H1 (cell line): Measurements from ENCODE around the gene FGF14. TPM values are rescaled to one million over a fixed set of nuclear protein-coding genes. Genes with fewer than 3 reads are reported as not detected.

Experiments used
- ASH2L ChIP-seq: fragments of 200-600, 300-600 bp; sonication (generic); IDR thresholded peaks from one replicate; pipeline ENCODE4 v1.7.1; 2017; ENCODE audit warnings: low read length
- CBX8 ChIP-seq: fragments of 300-800, 300-1000 bp; sonication (generic); IDR thresholded peaks from 2 replicates; pipeline ENCODE4 v1.7.1; 2016; ENCODE audit warnings: low read depth, low read length, borderline replicate concordance
- CHD2 ChIP-seq: IDR thresholded peaks from 2 replicates; pipeline ENCODE4 v1.6.1; 2012; ENCODE audit warnings: low read length, improper control_type of control experiment
- KDM4A ChIP-seq: IDR thresholded peaks from one replicate; pipeline ENCODE4 v1.7.1; 2012; ENCODE audit warnings: low read depth, mild to moderate bottlenecking, moderate library complexity, low read length, inconsistent platforms; ENCODE audit not compliant: severe bottlenecking
- NRF1 ChIP-seq: IDR thresholded peaks from 2 replicates; pipeline ENCODE4 v1.6.1; 2011; ENCODE audit warnings: mild to moderate bottlenecking, low read depth, low read length, improper control_type of control experiment
- RAD21 ChIP-seq, 2 experiments: IDR thresholded peaks in 1 of 2; conservative IDR thresholded peaks in 1 of 2; 2 replicates each; pipeline ENCODE4 v1.6.1; 2011; ENCODE audit warnings: low read depth in 2 of 2, low read length in 2 of 2, improper control_type of control experiment in 1 of 2, inconsistent platforms in 1 of 2, mild to moderate bottlenecking in 1 of 2, moderate library complexity in 1 of 2
- USF2 ChIP-seq: IDR thresholded peaks from 2 replicates; pipeline ENCODE4 v1.6.1; 2011; ENCODE audit warnings: low read length, improper control_type of control experiment
- polyA plus RNA-seq, 7 experiments: library from polyadenylated mRNA; depleted of rRNA in 3 of 7; stranded (reverse) in 5 of 7; unstranded in 2 of 7; fragments of >200 nt in 5 of 7; fragments of 200-250 nt in 2 of 7; gene quantifications; 1 replicate in 5 of 7; 2 replicates in 1 of 7; 4 replicates in 1 of 7; pipeline versions ENCODE4 v1.2.1 to v1.2.3, GENCODE V29; 2011 to 2013; ENCODE audit warnings: missing spikeins in 2 of 7, mixed read lengths in 2 of 7
- total RNA-seq: library from RNA; stranded (reverse); fragmentation: NEBNext Ultra II Directional; extraction: Animal tissue kit (Norgen Biotek cat#: 25700); gene quantifications from 2 replicates; pipeline ENCODE4 v1.2.1, GENCODE V29; 2021

Gene FGF14
- total and polyA plus RNA-seq, 2 of the 8 experiments (the other 6 are each of a cell fraction or from before 2014, with no cell fraction given) = 0.05 to 0.58 TPM

GRCh38 chr13:101970341-101970740, 431.5 kb downstream of the FGF14 start (continued):
- TF ChIP-seq KDM4A (no peak), ASH2L (no peak), CHD2 (no peak), CBX8 (no peak), USF2 (no peak), NRF1 (no peak), RAD21 (IDR thresholded peaks at IDR 0.05 in 1 of 2, conservative IDR thresholded peaks at IDR 0.05 in 1 of 2; ENCODE audit: low read depth in 2 of 2, low read length in 2 of 2) (no peak)
